ENCODE data around the gene OR4P4. TPM values are rescaled to one million over a fixed set of nuclear protein-coding genes. Genes with fewer than 3 reads are reported as not detected.

OR4P4 gene
- total and polyA plus RNA-seq, 4 experiments from 2014 or later: not detected

DNA sequence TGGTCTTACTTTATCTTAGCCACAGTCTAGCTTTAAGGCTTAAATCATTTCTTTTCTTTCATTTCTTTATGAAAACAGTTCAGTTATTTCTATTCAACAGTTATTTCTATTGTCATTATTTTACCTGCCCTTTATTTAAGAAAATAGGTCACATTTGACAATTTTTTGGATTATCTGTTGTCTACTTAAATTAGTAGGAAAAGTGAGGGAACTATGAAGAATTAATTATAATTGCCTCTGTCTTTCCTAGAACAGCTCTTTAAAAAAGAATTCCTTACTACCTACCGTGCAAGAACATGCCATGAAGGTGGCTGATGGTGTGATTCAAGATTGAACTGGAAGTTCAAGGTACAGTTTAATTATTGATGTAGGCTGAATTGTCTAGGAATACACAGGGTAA, 27.0 kb downstream of the OR4P4 start, which contains the start of gene OR4C6:
Gene OR4C6, plus strand, starts transcription at position 301 of the 400 bp plus-strand sequence. CDS start 2,966 bp downstream, outside the sequence.
- Histone ChIP-seq H3K9me3 (ENCODE audit: control insufficient read depth in 1 of 2, low read length in 2 of 2) (no peaks in the 10 kb centered on the region), H3K4me1 (ENCODE audit: insufficient read depth, low read length) (no peaks in the 10 kb centered on the region), H3K27ac (ENCODE audit: low read depth, low read length) (no peak within 1 kb of the TSS), H3K36me3 (ENCODE audit: insufficient read depth, low read length) (no peaks in the 10 kb centered on the region), H3K27me3 (ENCODE audit: insufficient read depth, low read length) (no peaks in the 10 kb centered on the region), H3K4me3 (ENCODE audit: low read length in 2 of 2) (no peak within 1 kb of the TSS)
- no peak for DNase-seq
- ChIA-PET POLR2A (ENCODE audit: partially characterized antibody) (no interaction called here), CTCF (ENCODE audit: partially characterized antibody) (no interaction called here)
- intact Hi-C loops (cut with micrococcal nuclease): no loop called here
- H3K27me3 Mint-ChIP-seq: no peaks in the 10 kb centered on the region
- H3K36me3 Mint-ChIP-seq: no peaks in the 10 kb centered on the region
- no peak within 1 kb of the TSS for H3K27ac Mint-ChIP-seq
- H3K4me1 Mint-ChIP-seq: no peaks in the 10 kb centered on the region
- no peak within 1 kb of the TSS for H3K4me3 Mint-ChIP-seq
- peaks cover 0 to 26% (median 8%) of the 10 kb centered on the region in 8 donors for H3K9me3 Mint-ChIP-seq

DNA sequence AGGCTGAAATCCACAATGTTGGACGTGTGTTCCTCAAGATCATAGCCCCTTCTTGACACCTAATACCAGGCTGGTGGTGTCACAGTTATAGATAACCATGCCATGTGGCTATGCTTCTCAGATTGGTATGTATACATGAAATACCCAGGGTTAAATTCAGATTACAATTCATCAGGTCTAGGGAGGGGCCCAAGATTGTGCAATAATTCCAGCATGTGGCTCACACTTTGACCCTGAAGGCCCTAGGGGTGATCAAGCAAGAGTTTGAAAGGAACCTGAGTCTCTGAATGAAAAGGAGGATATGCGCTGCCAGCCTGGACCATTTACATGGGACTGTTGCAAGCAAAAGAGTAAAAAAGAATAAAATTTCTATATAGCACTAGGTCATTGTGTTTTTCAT, 34.5 kb downstream of the OR4P4 start:
- H3K36me3 ChIP-seq (ENCODE audit: insufficient read depth, low read length): no peaks in the 10 kb centered on the region
- no peaks in the 10 kb centered on the region for H3K4me1 ChIP-seq (ENCODE audit: insufficient read depth, low read length)
- Mint-ChIP-seq H3K4me1 (no peaks in the 10 kb centered on the region), H3K27me3 (no peaks in the 10 kb centered on the region), H3K27ac (no peak overlapping the region), H3K9me3 (peaks cover 2 to 17% (median 7%) of the 10 kb centered on the region in 8 donors), H3K4me3 (no peak overlapping the region), H3K36me3 (no peaks in the 10 kb centered on the region)
- CTCF ChIA-PET (ENCODE audit: partially characterized antibody): no interaction called here
- DNase-seq: no peak
- intact Hi-C loops (cut with micrococcal nuclease): no loop called here
- H3K9me3 ChIP-seq (ENCODE audit: control insufficient read depth in 1 of 2, low read length in 2 of 2): no peaks in the 10 kb centered on the region
- no peaks in the 10 kb centered on the region for H3K27me3 ChIP-seq (ENCODE audit: insufficient read depth, low read length)
- H3K27ac ChIP-seq (ENCODE audit: low read depth, low read length): no peak overlapping the region
- POLR2A ChIA-PET (ENCODE audit: partially characterized antibody): no interaction called here
- H3K4me3 ChIP-seq (ENCODE audit: low read length in 2 of 2): no peak overlapping the region

DNA sequence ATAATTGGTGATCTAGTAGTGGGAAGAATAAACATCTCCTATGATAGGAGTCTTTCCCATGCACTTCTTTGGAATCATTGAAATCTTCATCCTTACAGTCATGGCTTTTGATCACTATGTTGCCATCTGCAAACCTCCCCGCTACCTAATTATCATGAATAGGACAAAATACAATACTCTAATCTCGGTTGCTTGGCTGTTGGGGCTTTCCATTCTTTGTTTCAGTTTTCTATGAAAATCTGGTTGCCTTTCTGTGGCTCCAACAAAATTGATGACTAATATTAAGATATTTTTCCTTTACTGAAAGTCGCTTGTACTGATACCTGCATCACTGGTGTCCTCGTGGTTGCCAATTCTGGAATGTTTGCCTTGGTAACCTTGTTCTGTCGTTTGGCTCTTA, 38.9 kb downstream of the OR4P4 start:
- Mint-ChIP-seq H3K9me3 (peaks cover 0 to 7% (median 3%) of the 10 kb centered on the region in 8 donors), H3K4me3 (no peak overlapping the region), H3K36me3 (no peaks in the 10 kb centered on the region), H3K27ac (no peak overlapping the region), H3K4me1 (no peaks in the 10 kb centered on the region), H3K27me3 (no peaks in the 10 kb centered on the region)
- POLR2A ChIA-PET (ENCODE audit: partially characterized antibody): no interaction called here
- Histone ChIP-seq H3K4me1 (ENCODE audit: insufficient read depth, low read length) (no peaks in the 10 kb centered on the region), H3K27ac (ENCODE audit: low read depth, low read length) (no peak overlapping the region), H3K4me3 (ENCODE audit: low read length in 2 of 2) (no peak overlapping the region), H3K27me3 (ENCODE audit: insufficient read depth, low read length) (no peaks in the 10 kb centered on the region), H3K36me3 (ENCODE audit: insufficient read depth, low read length) (no peaks in the 10 kb centered on the region), H3K9me3 (ENCODE audit: control insufficient read depth in 1 of 2, low read length in 2 of 2) (no peaks in the 10 kb centered on the region)
- CTCF ChIA-PET (ENCODE audit: partially characterized antibody): no interaction called here
- no peak for DNase-seq
- intact Hi-C loops (cut with micrococcal nuclease): no loop called here

Other genes with a start within 250 kb of the OR4P4 start
- not detected for gene OR4C15, start 80.6 kb upstream of the OR4P4 start, total RNA-seq
- not detected for gene OR4C15, start 80.6 kb upstream of the OR4P4 start, polyA plus RNA-seq
- not detected for gene OR4C16, start 63.0 kb upstream of the OR4P4 start, total RNA-seq
- gene OR4C16, start 63.0 kb upstream of the OR4P4 start, polyA plus RNA-seq: not detected
- gene OR4C11, start 27.5 kb upstream of the OR4P4 start, total RNA-seq: not detected
- gene OR4C11, start 27.5 kb upstream of the OR4P4 start, polyA plus RNA-seq: not detected
- gene OR4S2, start 13.2 kb downstream of the OR4P4 start, total RNA-seq: not detected
- gene OR4S2, start 13.2 kb downstream of the OR4P4 start, polyA plus RNA-seq: not detected
- not detected for gene OR4C6, start 27.1 kb downstream of the OR4P4 start, total RNA-seq
- not detected for gene OR4C6, start 27.1 kb downstream of the OR4P4 start, polyA plus RNA-seq
- gene OR5D13, start 138.3 kb downstream of the OR4P4 start, total RNA-seq: not detected
- gene OR5D13, start 138.3 kb downstream of the OR4P4 start, polyA plus RNA-seq: not detected
- gene OR5D14, start 160.4 kb downstream of the OR4P4 start, total RNA-seq: not detected
- gene OR5D14, start 160.4 kb downstream of the OR4P4 start, polyA plus RNA-seq: not detected
- gene OR5L1, start 176.3 kb downstream of the OR4P4 start, total RNA-seq: not detected
- not detected for gene OR5L1, start 176.3 kb downstream of the OR4P4 start, polyA plus RNA-seq
- not detected for gene OR5D18, start 184.5 kb downstream of the OR4P4 start, total RNA-seq
- not detected for gene OR5D18, start 184.5 kb downstream of the OR4P4 start, polyA plus RNA-seq
- gene OR5L2, start 192.1 kb downstream of the OR4P4 start, total RNA-seq: not detected
- not detected for gene OR5L2, start 192.1 kb downstream of the OR4P4 start, polyA plus RNA-seq
- gene OR5D16, start 203.6 kb downstream of the OR4P4 start, total RNA-seq: not detected
- gene OR5D16, start 203.6 kb downstream of the OR4P4 start, polyA plus RNA-seq: not detected
- not detected for gene TRIM51, start 248.2 kb downstream of the OR4P4 start, total RNA-seq
- gene TRIM51, start 248.2 kb downstream of the OR4P4 start, polyA plus RNA-seq: not detected

Measured in CD4-positive, alpha-beta memory T cell (primary cell).